ENCODE results near the gene ALG14. TPM values are rescaled to one million over a fixed set of nuclear protein-coding genes. Genes with fewer than 3 reads are reported as not detected.
A peak's percentile ranks its signal among the peaks of the same experiment; 100 is the strongest.

ALG14 gene
- total and polyA plus RNA-seq, 2 donors (not counting 3 experiments of a cell fraction or from before 2014, with no cell fraction given), result 2.6 to 8.6 TPM

DNA sequence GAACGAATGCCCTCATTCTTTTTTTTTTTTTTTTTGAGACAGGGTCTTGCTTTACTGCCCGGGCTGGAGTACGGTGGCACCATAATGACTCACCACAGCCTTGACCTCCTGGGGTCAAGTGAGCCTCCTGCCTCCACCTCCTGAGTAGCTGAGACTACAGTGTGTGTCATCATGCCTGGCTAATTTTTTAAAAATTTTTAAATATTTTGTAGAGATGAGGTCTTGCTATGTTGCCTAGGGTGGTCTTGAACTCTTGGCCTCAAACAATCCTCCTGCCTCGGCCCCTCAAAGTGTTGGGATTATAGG is 69.4 kb downstream of the ALG14 start:
- Histone ChIP-seq H3K27ac (ENCODE audit: insufficient read depth, low read depth, low read length) (no peak overlapping the region), H2AFZ (ENCODE audit: low read depth, low read length) (no peak overlapping the region), H3K4me2 (ENCODE audit: insufficient read depth, low read length) (no peak overlapping the region), H3K9me1 (replicated peaks; ENCODE audit: control insufficient read depth, extremely low read depth, insufficient read depth, low read length) (no peaks in the 10 kb centered on the region), H3K27me3 (ENCODE audit: control insufficient read depth in 2 of 2, insufficient read depth in 2 of 2, low read length in 2 of 2) (no peaks in the 10 kb centered on the region), H3K9me3 (replicated peaks; ENCODE audit: control insufficient read depth, insufficient read depth, low read length) (no peaks in the 10 kb centered on the region), H3K4me1 (ENCODE audit: control insufficient read depth, extremely low read depth, insufficient read depth, low read length) (peaks cover 13% of the 10 kb centered on the region), H3K36me3 (ENCODE audit: control insufficient read depth in 2 of 2, extremely low read depth in 1 of 2, insufficient read depth in 2 of 2, low read length in 2 of 2) (no peaks in the 10 kb centered on the region), H3K4me3 (replicated peaks in 1 of 3; ENCODE audit: insufficient read depth in 1 of 3, low read depth in 1 of 3, low read length in 3 of 3) (no peak overlapping the region), H4K20me1 (replicated peaks; ENCODE audit: control insufficient read depth, extremely low read depth, insufficient read depth, low read length) (no peaks in the 10 kb centered on the region), H3K79me2 (ENCODE audit: control insufficient read depth, insufficient read depth, low read length) (no peaks in the 10 kb centered on the region), H3K9ac (replicated peaks; ENCODE audit: extremely low read depth, insufficient read depth, low read length) (no peak overlapping the region)
- DNase-seq (ENCODE audit: low read depth, low spot score) (peak; percentile 45), FAIRE-seq (peak; percentile 62)
- ChIA-PET POLR2A (interaction anchor here (2.0 kb wide), 1 partner anchor 9 kb away, joined by 5 read pairs; no protein-coding TSS in a partner anchor), CTCF (interaction anchor here (1.0 to 1.8 kb wide), 8 partner anchors 10 to 522 kb away, joined by 3 to 8 read pairs (median 4); no protein-coding TSS in a partner anchor)
- intact Hi-C loops (cut with micrococcal nuclease) (loop anchor here (1.0 kb wide), 1 partner anchor 10 kb away; no protein-coding TSS in a partner anchor), dilution Hi-C loops (cut with MboI; ENCODE audit: extremely low pct_ligation_motif_present, low sequenced_read_pairs) (no loop called here)
- peak; percentile 20 for TF ChIP-seq FOS (IDR thresholded peaks at IDR 0.05; ENCODE audit: borderline replicate concordance, insufficient read depth, low read length)
- no peak for TF ChIP-seq GATA2 (IDR thresholded peaks at IDR 0.05; ENCODE audit: insufficient read depth, insufficient read length, low read depth, low read length)
- TF ChIP-seq, protein P1, sequence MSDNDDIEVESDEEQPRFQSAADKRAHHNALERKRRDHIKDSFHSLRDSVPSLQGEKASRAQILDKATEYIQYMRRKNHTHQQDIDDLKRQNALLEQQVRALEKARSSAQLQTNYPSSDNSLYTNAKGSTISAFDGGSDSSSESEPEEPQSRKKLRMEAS (IDR thresholded peaks at IDR 0.05; ENCODE audit: insufficient read depth, insufficient read length), result no peak
- BruUV-seq (replicated peaks), result no TSS peak

DNA sequence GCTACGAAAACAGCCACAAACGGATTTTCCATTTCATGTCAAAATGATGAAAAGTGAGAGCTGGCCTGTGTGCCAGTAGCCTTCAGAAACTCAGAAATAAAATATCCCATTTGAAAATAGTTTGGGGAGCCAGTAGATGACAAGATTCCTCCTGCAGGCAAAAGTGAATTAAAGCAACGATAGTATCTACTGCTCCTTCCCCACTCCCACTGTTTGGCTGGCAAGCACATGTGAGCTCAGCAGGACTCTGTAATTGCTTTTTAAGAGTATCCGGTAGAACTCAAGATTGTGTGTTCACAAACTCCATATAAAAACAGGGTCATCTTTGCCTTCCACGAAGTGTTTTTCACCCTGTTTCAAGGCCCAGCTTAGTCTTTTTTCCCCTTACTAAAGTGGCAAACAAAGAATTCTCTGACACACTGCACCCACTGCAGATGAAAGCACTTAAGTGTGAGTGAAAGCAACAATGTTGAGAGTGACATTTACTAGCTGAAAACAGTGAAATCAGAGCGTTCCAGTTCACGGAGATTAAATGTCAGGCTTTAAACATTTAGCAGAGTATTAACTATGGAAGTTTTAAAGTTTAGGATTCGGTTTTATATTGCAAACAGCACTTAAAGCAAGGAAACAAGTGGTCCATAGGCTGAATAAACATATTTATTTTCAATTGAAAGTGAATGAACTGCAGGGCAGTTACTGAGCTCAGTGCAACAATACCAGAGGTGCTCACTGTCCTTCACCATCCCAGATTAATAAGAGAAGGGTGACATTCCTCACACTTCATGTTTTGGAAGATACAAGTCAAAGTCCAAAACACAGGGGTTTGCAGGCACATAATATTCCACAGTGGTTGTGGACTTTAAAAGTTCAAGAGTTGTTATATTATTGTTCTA is 70.0 kb downstream of the ALG14 start:
- BruUV-seq (replicated peaks), result no TSS peak
- DNase-seq (ENCODE audit: low read depth, low spot score), result peak; percentile 51
- no peaks in the 10 kb centered on the region for H3K79me2 ChIP-seq (ENCODE audit: control insufficient read depth, insufficient read depth, low read length)
- H3K9ac ChIP-seq (replicated peaks; ENCODE audit: extremely low read depth, insufficient read depth, low read length), result no peak overlapping the region
- CTCF ChIA-PET, result interaction anchor here (1.0 to 1.8 kb wide), 9 partner anchors 9 to 522 kb away, joined by 3 to 8 read pairs (median 4); no protein-coding TSS in a partner anchor
- H3K4me3 ChIP-seq (replicated peaks in 1 of 3; ENCODE audit: insufficient read depth in 1 of 3, low read depth in 1 of 3, low read length in 3 of 3), result no peak overlapping the region
- TF ChIP-seq POLR2AphosphoS5 (IDR thresholded peaks at IDR 0.05; ENCODE audit: insufficient read depth, low read depth, low read length) (no peak), POLR2A (IDR thresholded peaks at IDR 0.05; ENCODE audit: low read depth, low read length) (no peak), FOS (IDR thresholded peaks at IDR 0.05; ENCODE audit: borderline replicate concordance, insufficient read depth, low read length) (no peak), EZH2 (IDR thresholded peaks at IDR 0.05; ENCODE audit: borderline replicate concordance, low read depth, low read length, severe bottlenecking) (no peak), JUN (IDR thresholded peaks at IDR 0.05; ENCODE audit: borderline replicate concordance, insufficient read depth, insufficient read length, low read depth) (no peak), MYC (IDR thresholded peaks at IDR 0.05; ENCODE audit: low read depth, low read length) (no peak), GATA2 (IDR thresholded peaks at IDR 0.05; ENCODE audit: insufficient read depth, insufficient read length, low read depth, low read length) (no peak)
- intact Hi-C loops (cut with micrococcal nuclease) (loop anchor here (1.0 kb wide), 1 partner anchor 11 kb away; no protein-coding TSS in a partner anchor), dilution Hi-C loops (cut with MboI; ENCODE audit: extremely low pct_ligation_motif_present, low sequenced_read_pairs) (no loop called here)
- FAIRE-seq, result peak; percentile 63
- no peak overlapping the region for H3K27ac ChIP-seq (ENCODE audit: insufficient read depth, low read depth, low read length)
- no peaks in the 10 kb centered on the region for H3K9me1 ChIP-seq (replicated peaks; ENCODE audit: control insufficient read depth, extremely low read depth, insufficient read depth, low read length)
- H2AFZ ChIP-seq (ENCODE audit: low read depth, low read length), result peak overlapping the region; percentile 22
- H3K4me1 ChIP-seq (ENCODE audit: control insufficient read depth, extremely low read depth, insufficient read depth, low read length), result peaks cover 13% of the 10 kb centered on the region
- H3K4me2 ChIP-seq (ENCODE audit: insufficient read depth, low read length), result no peak overlapping the region
- no peaks in the 10 kb centered on the region for H3K36me3 ChIP-seq (ENCODE audit: control insufficient read depth in 2 of 2, extremely low read depth in 1 of 2, insufficient read depth in 2 of 2, low read length in 2 of 2)
- POLR2A ChIA-PET, result interaction anchor here (2.0 kb wide), 1 partner anchor 8 kb away, joined by 5 read pairs; no protein-coding TSS in a partner anchor
- no peaks in the 10 kb centered on the region for H3K9me3 ChIP-seq (replicated peaks; ENCODE audit: control insufficient read depth, insufficient read depth, low read length)
- H4K20me1 ChIP-seq (replicated peaks; ENCODE audit: control insufficient read depth, extremely low read depth, insufficient read depth, low read length), result no peaks in the 10 kb centered on the region
- H3K27me3 ChIP-seq (ENCODE audit: control insufficient read depth in 2 of 2, insufficient read depth in 2 of 2, low read length in 2 of 2), result no peaks in the 10 kb centered on the region

All from endothelial cell of umbilical vein (primary cell).